Keratinocyte (primary cell): ENCODE measurements around the gene SMIM22.

Source experiments
- CTCF ChIP-seq, 3 experiments: IDR thresholded peaks in 1 of 3; conservative IDR thresholded peaks in 1 of 3; optimal IDR thresholded peaks in 1 of 3; 2 replicates in 2 of 3; 3 replicates in 1 of 3; pipeline versions ENCODE3 to v1.5.1; 2011; ENCODE audit warnings: low read length in 3 of 3, mild to moderate bottlenecking in 3 of 3, moderate library complexity in 2 of 3, control low read depth in 1 of 3, inconsistent platforms in 1 of 3; ENCODE audit not compliant: insufficient read depth in 2 of 3; ENCODE audit errors: extremely low read depth in 1 of 3
- EZH2 ChIP-seq: IDR thresholded peaks from one replicate; pipeline ENCODE4 v1.6.1; 2012; ENCODE audit warnings: inconsistent platforms, mild to moderate bottlenecking, low read length, moderate library complexity

GRCh38 chr16:4813251-4814003, 18.3 kb downstream of the SMIM22 start:
- TF ChIP-seq CTCF (optimal IDR thresholded peaks at IDR 0.05 in 1 of 3, IDR thresholded peaks at IDR 0.05 in 1 of 3, conservative IDR thresholded peaks at IDR 0.05 in 1 of 3; ENCODE audit: extremely low read depth in 1 of 3, insufficient read depth in 2 of 3, low read length in 3 of 3), result no peak
- no peak for TF ChIP-seq EZH2
